ENCODE data around the gene IQGAP2.

GRCh38 chr5:76604838-76605237, 201.8 kb downstream of the IQGAP2 start:
- TF ChIP-seq POLR2A (IDR thresholded peaks at IDR 0.05) (no peak), POLR2AphosphoS5 (IDR thresholded peaks at IDR 0.05) (no peak), CTCF (IDR thresholded peaks at IDR 0.05) (no peak)

All from transverse colon (tissue), 4 donors.